GM19452 (cell line): ENCODE results near the gene EI24.

Experiments used
- ATAC-seq: cut with Tn5 transposase; IDR thresholded peaks from one replicate; pipeline ENCODE4 v1.9.1; 2021; ENCODE audit not compliant: unreplicated experiment

The EI24 gene

DNA sequence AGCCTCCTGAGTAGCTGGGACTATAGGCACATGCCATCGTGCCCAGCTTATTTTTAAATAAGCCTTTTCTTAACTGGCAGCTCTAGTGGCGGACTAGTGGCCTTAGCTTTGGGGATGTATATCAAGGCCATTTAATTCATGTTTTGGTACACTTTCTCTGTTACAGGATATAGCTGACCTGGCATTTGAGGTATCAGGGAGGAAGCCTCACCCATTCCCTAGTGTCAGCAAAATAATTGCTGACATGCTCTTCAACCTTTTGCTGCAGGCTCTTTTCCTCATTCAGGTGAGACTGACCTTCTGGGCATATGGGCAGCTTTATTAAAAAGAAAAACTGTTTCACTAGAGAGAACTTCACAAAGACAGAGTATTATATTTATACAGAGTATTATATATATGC lies 9.5 kb downstream of the EI24 start:
- ATAC-seq = no peak

DNA sequence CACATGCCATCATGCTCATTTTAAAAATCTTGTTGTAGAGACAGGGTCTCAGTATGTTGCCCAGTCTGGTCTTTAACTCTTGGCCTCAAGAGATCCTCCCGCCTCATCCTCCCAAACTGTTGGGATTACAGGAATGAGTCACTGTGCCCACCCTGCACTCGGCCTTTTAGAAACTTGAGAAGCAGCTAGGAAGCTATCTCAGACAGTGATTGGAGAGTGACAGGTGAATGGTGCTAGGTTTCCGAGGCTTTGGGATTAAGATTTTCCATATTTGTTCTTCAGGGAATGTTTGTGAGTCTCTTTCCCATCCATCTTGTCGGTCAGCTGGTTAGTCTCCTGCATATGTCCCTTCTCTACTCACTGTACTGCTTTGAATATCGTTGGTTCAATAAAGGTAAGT lies 10.5 kb downstream of the EI24 start:
- no peak for ATAC-seq

DNA sequence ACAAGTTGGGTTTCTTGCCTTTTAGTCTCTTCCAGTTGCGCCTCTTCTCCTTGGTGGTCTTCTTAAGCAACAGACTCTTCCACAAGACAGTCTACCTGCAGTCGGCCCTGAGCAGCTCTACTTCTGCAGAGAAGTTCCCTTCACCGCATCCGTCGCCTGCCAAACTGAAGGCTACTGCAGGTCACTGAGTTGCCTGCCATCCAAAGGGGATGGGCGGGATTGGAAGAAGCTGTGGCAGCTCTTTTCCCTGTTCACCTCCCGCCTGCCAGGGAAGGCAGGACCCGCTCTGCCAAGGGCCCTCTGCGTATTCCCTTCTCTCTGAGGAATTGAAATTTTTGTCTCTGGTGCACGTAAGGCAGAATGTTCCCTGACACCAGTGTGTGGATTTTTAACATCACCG lies 14.2 kb downstream of the EI24 start:
- ATAC-seq = no peak

DNA sequence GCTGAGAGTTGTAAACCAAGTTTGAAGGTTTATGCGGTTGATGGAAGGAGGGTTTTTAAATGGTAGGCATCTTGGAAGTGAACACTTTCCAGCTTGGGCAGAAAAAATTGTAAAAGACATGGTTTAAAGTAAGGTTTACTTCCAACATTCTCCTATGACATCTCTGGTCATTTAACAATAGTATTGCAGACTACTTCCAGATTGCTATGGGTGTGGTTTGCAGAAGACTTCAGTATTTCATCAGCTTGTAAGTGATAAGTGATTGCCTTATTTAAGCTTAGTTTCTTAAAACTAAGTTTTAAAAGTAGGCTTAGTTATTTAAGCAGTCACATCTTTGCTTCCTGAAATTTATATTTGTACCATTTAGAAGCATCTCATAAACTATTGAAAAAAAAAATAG lies 16.2 kb downstream of the EI24 start:
- no peak for ATAC-seq

DNA sequence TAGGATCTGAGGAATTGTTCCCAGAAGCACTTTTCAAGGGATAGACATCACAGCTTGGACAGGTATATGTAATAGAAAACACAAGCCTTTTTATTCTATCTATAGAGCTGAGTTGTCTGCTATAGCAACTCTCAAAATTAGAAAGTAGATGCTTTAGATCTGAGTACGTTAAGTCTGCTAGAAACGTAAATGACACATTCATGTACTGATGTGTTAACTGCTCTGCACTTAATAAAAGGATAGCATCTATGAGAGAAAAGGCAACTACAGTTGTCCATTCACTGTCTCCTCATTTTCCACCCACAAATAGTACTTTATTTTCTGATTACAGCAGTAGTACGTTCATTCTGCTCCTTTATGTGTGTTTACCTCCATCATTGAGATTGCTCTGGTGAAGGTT lies 17.3 kb downstream of the EI24 start:
- ATAC-seq = no peak

DNA sequence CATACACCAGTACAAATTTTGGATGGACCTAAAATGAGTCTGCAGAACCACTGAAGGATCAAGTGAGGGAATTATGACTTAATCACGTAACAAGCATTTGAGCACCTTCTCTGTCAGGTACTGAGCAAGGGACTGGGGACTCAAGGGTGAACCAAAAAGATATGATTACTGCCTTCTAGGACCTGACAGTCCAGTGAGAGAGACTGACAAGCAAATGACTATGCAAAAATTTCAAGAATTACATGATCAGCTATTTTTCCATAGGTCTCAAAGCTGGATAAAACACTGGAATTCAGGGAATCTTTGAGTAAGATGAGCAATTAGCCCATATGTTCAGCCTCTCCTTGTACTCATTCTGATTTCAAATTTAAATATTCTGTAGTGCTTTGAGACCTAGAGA lies 18.2 kb downstream of the EI24 start:
- ATAC-seq = no peak

DNA sequence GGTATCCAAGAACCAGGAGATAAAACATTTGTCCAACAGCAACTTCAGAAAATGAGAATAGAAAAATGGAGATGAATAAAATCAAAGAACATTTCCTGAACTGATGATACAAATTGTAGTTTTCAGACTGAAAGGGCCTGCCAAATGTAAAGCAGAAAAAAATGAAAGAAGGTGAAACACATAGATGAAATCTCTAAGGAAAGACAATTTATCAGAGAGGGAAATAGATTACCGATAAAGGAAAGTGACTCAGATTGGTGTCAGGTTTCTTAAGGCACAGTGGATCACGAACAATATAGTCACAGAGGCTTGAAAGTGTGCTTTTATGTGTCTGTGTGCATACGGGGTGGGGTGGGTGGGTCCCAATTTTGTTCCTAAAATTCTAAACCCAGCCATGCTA lies 19.2 kb downstream of the EI24 start:
- ATAC-seq = no peak

DNA sequence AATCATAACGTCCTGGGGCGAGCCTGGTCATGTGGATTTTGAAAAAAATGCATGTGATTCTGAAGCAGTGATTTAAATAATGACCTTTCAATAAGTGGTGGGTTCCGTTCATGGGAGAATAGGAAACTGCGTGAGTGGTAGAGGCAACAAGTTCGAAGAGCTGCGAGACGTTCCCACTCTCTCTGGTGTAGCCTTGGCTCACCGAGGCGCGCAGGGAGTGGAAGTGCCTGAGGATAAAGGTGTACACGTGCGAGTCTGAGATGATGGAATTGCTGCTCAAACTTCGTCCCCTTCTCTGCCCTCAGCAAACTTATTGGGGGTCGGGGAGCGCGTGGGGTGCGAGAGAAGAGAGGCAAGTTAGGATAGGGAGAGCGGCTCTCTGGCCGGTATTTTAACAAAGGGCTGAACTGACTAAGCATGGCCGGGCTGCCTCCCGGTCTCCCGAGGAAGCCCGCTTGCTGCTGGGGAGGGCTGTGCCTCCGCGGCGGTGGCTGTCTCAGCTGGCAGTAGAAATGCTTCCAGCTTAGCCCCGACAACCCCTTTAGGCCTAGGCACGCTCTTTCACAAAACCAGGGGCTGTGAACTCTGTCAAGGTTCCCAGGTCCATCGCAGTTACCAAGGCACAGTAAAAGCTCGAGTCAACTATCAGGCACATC lies 22.5 kb downstream of the EI24 start:
- ATAC-seq = peak; percentile 14

DNA sequence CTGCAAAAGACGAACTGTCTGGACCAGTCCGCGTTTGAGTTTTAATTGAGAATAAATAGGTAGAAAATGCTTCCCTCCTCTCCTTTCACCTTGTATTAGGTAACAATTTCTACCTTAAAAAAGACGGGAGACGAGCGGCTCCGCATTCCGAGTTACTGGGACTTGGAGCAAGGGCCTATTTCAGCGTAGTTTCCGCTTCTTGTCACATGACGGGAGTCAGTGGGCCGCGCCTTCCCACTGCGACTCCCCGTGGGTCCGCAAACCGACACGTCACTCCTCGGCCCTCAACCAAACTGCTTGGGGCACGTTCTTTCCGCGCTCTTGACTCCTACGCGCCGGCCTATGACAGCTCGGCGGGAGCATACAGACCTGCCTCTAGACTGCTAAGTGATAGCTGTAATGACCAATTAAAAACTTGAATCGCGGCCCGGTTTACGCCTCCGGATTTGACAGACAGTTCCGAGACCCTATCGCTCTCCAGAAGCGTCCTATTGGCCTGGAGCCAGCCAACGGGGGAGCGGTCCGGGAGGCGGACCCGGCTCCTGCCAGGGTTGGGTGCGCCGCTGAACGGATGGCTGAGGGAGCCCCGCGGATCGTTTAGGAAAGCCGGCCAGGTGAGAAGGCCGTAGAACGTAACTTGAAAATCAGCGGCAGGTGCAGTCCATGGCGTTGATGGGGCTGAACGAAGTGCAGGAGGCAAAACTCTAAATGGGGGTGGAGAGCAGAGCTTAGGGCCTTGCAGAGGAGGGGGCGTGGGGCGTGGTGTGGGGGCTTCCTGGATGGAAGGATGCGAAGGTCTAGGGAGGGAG lies 23.2 kb downstream of the EI24 start, which contains the start of gene STT3A:
STT3A (plus strand) TSS at position 548 of the 809 bp plus-strand sequence. CDS start 3,064 bp downstream, outside the sequence.
- peak; percentile 98 for ATAC-seq

DNA sequence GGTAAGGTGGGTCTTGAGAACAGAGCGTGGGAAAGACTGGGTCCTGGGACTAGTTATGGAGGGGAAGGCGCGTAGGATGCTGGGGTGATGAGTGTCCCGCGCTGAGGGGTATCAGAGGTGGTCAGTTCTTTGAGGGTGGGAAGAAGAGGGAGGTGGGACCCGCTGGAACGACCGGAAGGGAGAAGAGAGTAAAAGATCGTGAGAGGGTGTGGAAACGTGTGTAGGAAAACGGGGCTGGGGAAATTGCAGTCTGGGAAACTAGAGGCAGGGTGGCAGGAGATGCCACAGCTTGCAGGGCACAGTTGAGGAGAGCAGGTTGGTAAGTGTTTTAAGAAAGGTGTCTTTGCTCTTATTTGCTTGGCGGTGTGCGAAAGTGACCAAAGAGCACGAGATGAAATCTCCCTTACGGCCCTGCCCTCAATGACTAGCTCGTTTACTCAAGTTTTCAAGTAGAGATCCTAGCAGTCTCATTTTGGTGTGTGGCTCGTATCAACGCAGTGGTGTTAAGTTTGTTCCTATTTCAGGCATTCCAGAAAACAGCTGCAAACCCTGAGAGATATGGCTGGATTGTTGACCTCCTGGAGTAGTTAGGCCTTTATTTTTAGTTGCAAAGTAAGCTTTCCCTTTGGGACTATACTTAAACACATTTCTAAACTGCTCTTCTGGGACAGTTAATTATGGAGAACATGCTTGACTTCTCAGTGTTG lies 24.0 kb downstream of the EI24 start:
- no peak for ATAC-seq

DNA sequence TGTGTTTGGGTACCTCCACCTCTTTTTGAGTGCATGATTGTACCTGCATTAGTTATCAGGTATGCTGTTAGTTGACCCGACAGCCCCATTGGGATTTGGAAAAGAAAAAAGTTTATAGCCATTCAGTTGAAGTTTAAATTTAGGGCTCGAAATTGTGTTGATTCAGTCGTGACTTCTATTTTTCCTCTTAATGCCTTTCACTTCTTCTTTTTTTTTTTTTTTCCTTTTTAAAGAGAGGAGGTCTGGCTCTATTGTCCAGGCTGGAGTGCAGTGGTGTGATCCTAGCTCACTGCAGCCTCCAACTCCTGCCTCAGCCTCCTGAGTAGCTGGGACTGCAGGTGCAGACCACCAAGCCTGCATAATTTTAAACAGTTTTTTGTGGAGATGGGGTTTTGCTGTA lies 25.7 kb downstream of the EI24 start:
- ATAC-seq = no peak

DNA sequence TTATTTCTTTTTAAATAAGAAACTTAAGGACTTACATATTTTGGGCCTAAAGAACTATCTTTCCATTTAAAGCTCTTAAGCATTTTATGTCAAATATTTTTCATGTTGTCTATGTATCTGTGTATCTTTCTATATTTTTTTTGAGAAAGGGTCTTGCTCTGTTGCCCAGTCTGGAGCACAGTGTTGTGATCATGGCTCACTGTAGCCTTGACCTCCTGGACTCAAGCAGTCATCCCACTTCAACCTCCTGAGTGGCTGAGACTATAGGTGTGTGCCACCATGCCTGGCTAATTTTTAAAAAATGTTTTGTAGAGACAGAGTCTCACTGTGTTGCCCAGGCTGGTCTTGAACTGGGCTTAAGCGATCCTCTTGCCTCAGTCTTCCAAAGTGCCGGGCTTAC lies 31.4 kb downstream of the EI24 start:
- no peak for ATAC-seq

DNA sequence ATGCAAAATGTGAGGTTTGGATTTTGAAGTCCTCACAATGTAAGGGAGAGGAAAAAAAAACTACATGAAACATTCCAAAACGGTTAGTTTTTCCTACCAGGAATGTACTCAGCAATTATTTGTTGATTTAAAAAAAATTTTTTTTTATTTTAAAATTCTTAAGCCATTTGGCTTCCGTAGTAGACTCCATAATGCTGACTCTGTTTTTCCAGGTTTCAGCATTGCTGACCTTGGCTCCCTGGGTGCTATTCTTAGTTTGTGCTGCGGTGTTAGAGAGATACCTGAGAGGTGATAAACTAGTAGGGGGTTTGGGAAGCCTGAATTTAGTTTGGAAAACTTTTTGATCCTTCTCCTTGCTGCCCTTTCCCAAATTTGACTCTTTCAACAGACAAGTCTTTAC lies 33.9 kb downstream of the EI24 start:
- no peak for ATAC-seq

DNA sequence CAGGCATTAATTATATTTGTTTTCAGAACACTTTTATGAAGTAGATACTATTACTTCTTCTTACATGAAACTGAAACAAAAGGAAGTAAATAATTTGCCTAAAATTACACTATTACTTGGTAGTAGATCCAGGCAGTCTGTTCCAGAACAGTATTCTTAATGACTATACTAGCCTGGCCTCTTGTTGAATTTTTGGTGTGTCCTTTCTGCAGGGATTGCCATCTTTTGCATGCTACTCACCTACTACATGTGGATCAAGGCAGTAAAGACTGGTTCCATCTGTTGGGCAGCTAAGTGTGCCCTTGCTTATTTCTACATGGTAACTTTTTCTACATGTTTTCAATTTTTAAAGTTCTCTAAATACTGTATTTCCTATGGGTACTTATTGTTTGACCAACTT lies 36.1 kb downstream of the EI24 start:
- no peak for ATAC-seq

DNA sequence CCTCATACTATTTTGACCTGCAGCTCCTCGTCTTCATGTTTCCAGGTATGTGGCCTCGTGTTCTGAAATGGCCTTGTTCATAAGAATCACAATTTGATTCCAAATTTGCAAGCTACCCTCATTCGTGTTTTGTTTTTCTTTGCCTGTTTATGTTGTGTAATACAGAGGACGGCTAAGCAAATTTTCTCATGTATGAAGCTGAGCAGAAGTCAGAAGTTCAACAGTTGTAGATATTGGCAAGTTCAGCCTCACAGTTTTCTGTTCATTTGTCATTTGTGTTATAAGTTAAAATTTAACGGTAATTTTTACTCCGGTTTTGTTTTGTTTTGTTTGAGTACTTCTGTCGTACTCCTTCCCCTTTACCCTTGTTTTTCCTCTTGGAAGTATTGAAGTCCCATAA lies 40.3 kb downstream of the EI24 start:
- no peak for ATAC-seq

DNA sequence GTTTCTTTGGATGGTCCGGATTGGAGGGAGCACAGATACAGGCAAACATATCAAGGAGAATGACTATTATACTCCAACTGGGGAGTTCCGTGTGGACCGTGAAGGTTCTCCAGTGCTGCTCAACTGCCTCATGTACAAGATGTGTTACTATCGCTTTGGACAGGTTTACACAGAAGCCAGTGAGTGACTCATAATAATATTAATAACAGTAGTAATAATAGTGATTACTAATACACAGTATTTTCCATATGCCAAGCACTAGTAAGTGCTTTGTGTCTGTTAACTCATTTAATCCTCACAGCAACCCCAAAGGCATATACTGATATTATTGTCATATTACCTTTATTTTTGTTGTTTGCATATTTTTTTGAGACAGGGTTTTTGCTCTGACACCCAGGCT lies 49.1 kb downstream of the EI24 start:
- ATAC-seq = no peak

DNA sequence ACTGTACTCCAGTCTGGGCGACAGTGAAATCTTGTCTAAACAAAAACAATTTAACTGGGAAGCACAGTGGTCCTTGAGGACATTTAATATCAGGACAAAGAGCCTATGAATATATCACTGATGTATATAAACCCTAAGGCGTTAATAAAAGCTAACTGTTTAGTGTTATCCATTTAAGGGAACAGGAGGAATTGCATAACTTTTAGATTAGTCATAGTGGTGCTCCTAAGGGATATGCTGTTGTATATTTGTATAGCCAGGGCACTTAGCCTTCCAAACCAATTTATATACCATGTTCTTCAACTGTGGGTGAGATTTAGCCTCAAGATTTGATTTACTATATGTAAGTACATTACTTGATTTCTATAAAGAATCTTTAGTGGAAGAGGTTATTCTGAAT lies 52.7 kb downstream of the EI24 start:
- ATAC-seq = no peak

DNA sequence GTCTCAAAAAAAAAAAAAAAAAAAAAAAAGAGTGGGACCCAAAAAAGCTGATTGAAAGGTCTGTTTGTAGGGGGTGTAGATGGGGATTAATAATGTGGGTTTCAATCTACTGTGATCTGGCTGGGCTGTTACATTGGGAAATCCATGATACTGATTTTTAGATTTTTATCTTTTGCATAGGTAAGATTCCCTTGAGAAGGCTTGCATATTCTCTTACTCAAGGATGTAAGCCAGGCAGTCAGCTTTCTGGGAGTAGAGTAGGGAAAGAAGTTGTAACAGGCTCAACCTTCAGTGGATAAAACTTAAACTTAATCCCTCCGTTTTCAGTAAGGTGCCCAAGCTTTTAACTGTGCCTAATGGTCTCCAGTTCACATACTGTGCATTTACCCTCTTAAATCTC lies 53.8 kb downstream of the EI24 start:
- ATAC-seq = no peak

DNA sequence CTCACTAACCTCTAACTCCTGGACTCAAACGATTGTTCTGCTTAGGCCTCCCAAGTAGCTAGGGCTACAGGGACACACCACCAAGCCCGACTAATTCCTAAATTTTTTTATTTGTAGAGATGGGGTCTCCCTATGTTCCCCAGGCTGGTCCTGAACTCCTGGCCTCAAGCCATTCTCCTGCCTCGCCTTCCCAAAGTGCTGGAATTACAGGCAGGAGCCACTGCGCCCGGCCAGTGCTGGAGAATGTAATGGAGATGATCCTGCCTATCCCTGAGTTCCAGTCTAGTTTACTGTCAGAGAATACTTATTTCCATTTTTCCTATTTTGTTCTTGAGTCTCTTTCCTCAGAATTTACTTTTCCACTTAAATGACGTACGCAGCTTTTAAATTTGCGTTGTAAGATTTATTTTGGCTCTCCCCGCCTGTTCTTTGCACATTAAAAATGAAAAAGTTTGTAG lies 55.5 kb downstream of the EI24 start, which contains the start of gene CHEK1:
CHEK1 (plus strand) TSS at position 408 of the 458 bp plus-strand sequence. CDS start 1,606 bp downstream, outside the sequence.
- no peak for ATAC-seq

DNA sequence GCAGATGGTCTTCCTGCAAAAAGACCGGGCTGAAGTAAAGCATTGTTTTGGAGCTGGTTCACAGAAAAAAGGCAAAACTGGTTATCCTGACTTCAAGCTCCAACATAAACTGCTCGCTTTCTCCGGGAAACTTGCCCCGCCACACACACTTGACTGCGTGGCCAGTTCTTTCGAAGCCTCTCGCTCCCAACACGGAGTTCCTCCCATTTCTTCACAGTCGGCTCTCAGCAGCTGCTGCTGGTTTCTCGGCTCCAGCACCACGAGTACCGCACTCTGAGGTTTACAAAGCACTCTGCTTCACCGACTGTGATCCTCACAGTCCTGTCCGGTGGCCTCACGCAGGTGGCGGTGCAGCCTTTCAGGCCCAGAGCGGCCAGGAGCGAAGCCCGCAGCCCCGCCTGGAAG lies 56.0 kb downstream of the EI24 start:
- ATAC-seq = no peak

DNA sequence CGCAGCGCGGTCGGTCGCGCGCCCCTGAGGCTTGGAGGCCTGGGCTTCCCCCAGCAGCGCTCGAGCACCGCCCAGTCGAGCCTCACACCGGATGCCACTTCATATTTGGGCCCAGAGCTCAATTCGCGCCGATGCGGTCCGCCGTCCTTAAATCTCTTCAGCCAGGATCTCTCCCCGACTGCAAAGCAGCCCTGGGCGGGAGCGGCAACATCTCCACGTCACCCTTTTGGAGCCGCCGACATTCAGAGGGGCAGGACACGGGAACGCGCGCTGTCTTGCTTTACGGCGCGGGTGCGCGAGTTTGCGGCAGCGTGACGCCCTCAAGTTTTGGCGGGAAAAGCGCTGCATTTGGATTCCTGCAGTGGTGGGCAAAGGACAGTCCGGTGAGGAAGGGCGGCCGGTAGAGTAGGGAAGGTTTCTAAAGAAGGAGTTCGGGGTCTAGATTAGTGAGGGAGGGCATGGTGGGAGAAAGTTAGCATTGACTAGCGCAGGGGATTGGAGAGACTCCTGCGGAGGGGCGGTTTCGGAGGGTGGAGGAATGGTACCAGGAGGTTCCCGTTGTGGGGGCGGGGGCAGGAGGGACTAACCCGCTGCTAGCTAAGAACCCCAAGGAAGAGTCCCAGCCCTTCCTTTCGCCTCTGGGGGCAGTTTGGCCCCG lies 56.5 kb downstream of the EI24 start:
- peak; percentile 82 for ATAC-seq
